GM12878 (cell line): Measurements from ENCODE around the gene SNX8. TPM values are rescaled to one million over a fixed set of nuclear protein-coding genes. Genes with fewer than 3 reads are reported as not detected.

Source experiments
- ATAC-seq: fragments of 200-7000 bp; cut with Tn5 transposase; 3 replicates; pipeline ENCODE4 v1.9.1; 2020; ENCODE audit warnings: mild to moderate bottlenecking, moderate library complexity
- BruUV-seq: library from RNA; stranded (reverse); fragments of 400-500 nt; replicated peaks from 2 replicates; lab custom pipeline; 2021; lab: Mats Ljungman, UMichigan
- CTCF ChIA-PET: fragments of 300-600 bp; sonication (Branson Sonifier 250); formaldehyde crosslinking; extraction: SDS; loops from one replicate; lab custom pipeline; 2021; ENCODE audit warnings: inconsistent platforms; lab: Yijun Ruan, JAX
- POLR2A ChIA-PET: fragments of 350-600 bp; formaldehyde crosslinking; extraction: SDS; loops from one replicate; lab custom pipeline; 2021; ENCODE audit warnings: inconsistent platforms; lab: Charles Lee
- RAD21 ChIA-PET: fragments of 300-600 bp; sonication (Branson Sonifier 250); formaldehyde crosslinking; loops from one replicate; lab custom pipeline; 2023; ENCODE audit warnings: antibody characterized with exemption; ENCODE audit not compliant: unreplicated experiment; lab: Charles Lee
- SMC1A ChIA-PET: fragments of 300-600 bp; sonication (Branson Sonifier 250); formaldehyde crosslinking; loops from one replicate; lab custom pipeline; 2023; ENCODE audit not compliant: unreplicated experiment, uncharacterized antibody; lab: Charles Lee
- DNase-seq: peaks from one replicate; pipeline ENCODE4 v3.0.0-alpha.2; 2011; ENCODE audit warnings: low read depth, low spot score
- FAIRE-seq: peaks from 3 replicates; lab custom pipeline; 2011; peaks lifted over from hg19 to GRCh38; lab: Jason Lieb, UNC
- H2AFZ ChIP-seq: 2 replicates; pipeline ENCODE4 v1.6.0; 2011; ENCODE audit warnings: low read depth, low read length, control low read depth; ENCODE audit not compliant: control insufficient read depth
- H3K27ac ChIP-seq: 2 replicates; pipeline ENCODE4 v1.5.1; 2011; ENCODE audit warnings: control low read depth; ENCODE audit not compliant: control insufficient read depth, insufficient read depth
- H3K27me3 ChIP-seq, 2 experiments: replicated peaks in 1 of 2; 2 replicates each; pipeline versions ENCODE4 v1.6.0 to v1.6.1; 2011; ENCODE audit warnings: low read length in 1 of 2; ENCODE audit not compliant: control insufficient read depth in 2 of 2, insufficient read depth in 2 of 2
- H3K36me3 ChIP-seq, 2 experiments: 2 replicates each; pipeline ENCODE4 v1.5.1; 2011; ENCODE audit warnings: low read length in 1 of 2; ENCODE audit not compliant: control insufficient read depth in 2 of 2, insufficient read depth in 2 of 2
- H3K4me1 ChIP-seq: 2 replicates; pipeline ENCODE4 v1.6.1; 2011; ENCODE audit warnings: mild to moderate bottlenecking, low read length, moderate library complexity, mixed read lengths; ENCODE audit not compliant: control insufficient read depth, insufficient read depth
- H3K4me2 ChIP-seq: 2 replicates; pipeline ENCODE4 v1.6.0; 2011; ENCODE audit warnings: control low read depth; ENCODE audit not compliant: control insufficient read depth, insufficient read depth
- H3K4me3 ChIP-seq: fragments of 200-600 bp; sonication (generic); 2 replicates; pipeline ENCODE4 v1.5.1; 2016
- H3K79me2 ChIP-seq: 2 replicates; pipeline ENCODE4 v1.6.0; 2011; ENCODE audit warnings: low read length; ENCODE audit not compliant: control insufficient read depth, insufficient read depth
- H3K9ac ChIP-seq: 2 replicates; pipeline ENCODE4 v1.8.0; 2011; ENCODE audit warnings: low read length, control low read depth, mixed read lengths; ENCODE audit not compliant: control insufficient read depth, insufficient read depth
- H3K9me3 ChIP-seq: replicated peaks from 3 replicates; pipeline ENCODE4 v1.5.1; 2011; ENCODE audit warnings: mild to moderate bottlenecking, low read length; ENCODE audit not compliant: control insufficient read depth, insufficient read depth
- H4K20me1 ChIP-seq: 2 replicates; pipeline ENCODE4 v1.6.0; 2011; ENCODE audit not compliant: control insufficient read depth, insufficient read depth
- CEBPB ChIP-seq, 2 experiments: fragments of 150-350 bp in 1 of 2; IDR thresholded peaks; 2 replicates each; pipeline ENCODE4 v1.6.1; 2012 to 2014; ENCODE audit warnings: low read depth in 2 of 2, low read length in 2 of 2, borderline replicate concordance in 1 of 2, inconsistent platforms in 1 of 2
- KDM1A ChIP-seq: fragments of 200-600 bp; sonication (generic); IDR thresholded peaks from 2 replicates; pipeline ENCODE4 v1.6.1; 2016; ENCODE audit warnings: borderline replicate concordance
- MTA3 ChIP-seq: IDR thresholded peaks from 2 replicates; pipeline ENCODE4 v1.6.1; 2012; ENCODE audit warnings: low read length, inconsistent platforms, borderline replicate concordance
- NFYA ChIP-seq: IDR thresholded peaks from 2 replicates; pipeline ENCODE4 v1.6.1; 2011; ENCODE audit warnings: low read depth, mild to moderate bottlenecking, low read length, improper control_type of control experiment, borderline replicate concordance
- NRF1 ChIP-seq: conservative IDR thresholded peaks from 2 replicates; pipeline ENCODE4 v1.6.1; 2011; ENCODE audit warnings: mild to moderate bottlenecking, low read depth, low read length, improper control_type of control experiment
- RCOR1 ChIP-seq: conservative IDR thresholded peaks from 2 replicates; pipeline ENCODE4 v1.6.1; 2012; ENCODE audit warnings: low read depth, low read length, improper control_type of control experiment
- REST ChIP-seq: IDR thresholded peaks from 2 replicates; pipeline ENCODE4 v1.6.1; 2012; ENCODE audit warnings: mild to moderate bottlenecking, low read depth, low read length
- SRF ChIP-seq, 2 experiments: IDR thresholded peaks; 2 replicates each; pipeline ENCODE4 v1.6.1; 2011; ENCODE audit warnings: low read depth in 2 of 2, low read length in 2 of 2, mild to moderate bottlenecking in 1 of 2, moderate library complexity in 1 of 2
- TCF12 ChIP-seq: IDR thresholded peaks from 2 replicates; pipeline ENCODE4 v1.6.1; 2011; ENCODE audit warnings: low read depth, mild to moderate bottlenecking, low read length
- WGBS: methylation state at CpG from one replicate; pipeline ENCODE4 v1.1.6; 2016; ENCODE audit warnings: low lambda C conversion rate; ENCODE audit not compliant: insufficient replicate concordance, insufficient coverage; ENCODE audit errors: missing lambda C conversion rate; 5-methylcytosine and 5-hydroxymethylcytosine counted together
- in situ Hi-C: fragments of 300-500 bp; cut with MboI; formaldehyde crosslinking; loops from 9 replicates; pipeline ENCODE4 v1.14.3; 2018; ENCODE audit warnings: mixed read lengths
- intact Hi-C: fragments of 100-400 bp; cut with micrococcal nuclease; formaldehyde crosslinking; loops from one replicate; pipeline ENCODE4 v1.14.2; 2022; ENCODE audit not compliant: unreplicated experiment
- polyA plus RNA-seq, 11 experiments: library from polyadenylated mRNA; depleted of rRNA in 4 of 11; unstranded in 6 of 11; stranded (reverse) in 5 of 11; fragments of >200 nt; fragmentation: Nextera tagmentation in 4 of 11; fragmentation: Illumina TruSeq in 1 of 11; extraction: Ambion mirVana in 4 of 11; extraction: Trizol in 1 of 11; gene quantifications; 1 replicate in 1 of 11; 2 replicates in 10 of 11; pipeline versions ENCODE4 v1.2.1 to v1.2.3, GENCODE V29; 2011 to 2016; ENCODE audit warnings: inconsistent platforms in 2 of 11, missing spikeins in 2 of 11, low read depth in 1 of 11
- total RNA-seq, 4 experiments: library from RNA; depleted of rRNA in 3 of 4; stranded (reverse); fragments of >200 nt in 3 of 4; fragmentation: Illumina TruSeq in 1 of 4; extraction: Trizol in 1 of 4; gene quantifications; 2 replicates each; pipeline versions ENCODE4 v1.2.1 to v1.2.3, GENCODE V29; 2013 to 2021
- TF ChIP-seq, protein P1 (sequence below): IDR thresholded peaks from 2 replicates; pipeline ENCODE4 v1.6.1; 2012; ENCODE audit warnings: improper control_type of control experiment, low read depth, low read length; ENCODE audit not compliant: insufficient replicate concordance

SNX8 gene
- total and polyA plus RNA-seq, 10 of the 15 experiments (the other 5 are each of a cell fraction or from before 2014, with no cell fraction given): 6.4 to 210 (median 97.6) TPM

DNA sequence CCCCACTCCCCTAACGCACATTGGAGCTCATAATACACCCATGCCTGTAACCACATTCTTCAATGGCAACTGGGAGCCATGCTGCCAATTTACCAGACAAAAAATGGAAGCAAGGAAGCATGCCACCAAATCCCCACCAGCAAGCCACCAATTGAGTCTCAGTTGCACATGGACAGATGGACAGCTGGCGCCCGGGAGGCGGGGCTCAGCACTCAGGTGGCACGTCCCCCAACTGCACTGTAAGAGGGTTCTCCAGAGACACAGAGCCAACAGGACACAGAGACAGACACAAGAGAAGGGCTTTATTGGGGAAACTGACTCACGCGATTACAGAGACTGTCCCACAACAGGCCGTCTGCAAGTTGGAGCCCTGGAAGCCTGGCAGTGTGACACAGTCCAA lies 84.0 kb downstream of the SNX8 start:
- no peak overlapping the region for H3K27ac ChIP-seq
- H3K27me3 ChIP-seq: no peaks in the 10 kb centered on the region
- FAIRE-seq: no peak
- no peak for TF ChIP-seq RCOR1
- no peak for TF ChIP-seq TCF12
- TF ChIP-seq REST: no peak
- no peak for TF ChIP-seq NFYA
- no peak for TF ChIP-seq NRF1
- TF ChIP-seq MTA3: no peak
- no peak for TF ChIP-seq CEBPB (IDR thresholded peaks at IDR 0.05; ENCODE audit: borderline replicate concordance in 1 of 2, low read depth in 2 of 2, low read length in 2 of 2)
- TF ChIP-seq, protein P1, sequence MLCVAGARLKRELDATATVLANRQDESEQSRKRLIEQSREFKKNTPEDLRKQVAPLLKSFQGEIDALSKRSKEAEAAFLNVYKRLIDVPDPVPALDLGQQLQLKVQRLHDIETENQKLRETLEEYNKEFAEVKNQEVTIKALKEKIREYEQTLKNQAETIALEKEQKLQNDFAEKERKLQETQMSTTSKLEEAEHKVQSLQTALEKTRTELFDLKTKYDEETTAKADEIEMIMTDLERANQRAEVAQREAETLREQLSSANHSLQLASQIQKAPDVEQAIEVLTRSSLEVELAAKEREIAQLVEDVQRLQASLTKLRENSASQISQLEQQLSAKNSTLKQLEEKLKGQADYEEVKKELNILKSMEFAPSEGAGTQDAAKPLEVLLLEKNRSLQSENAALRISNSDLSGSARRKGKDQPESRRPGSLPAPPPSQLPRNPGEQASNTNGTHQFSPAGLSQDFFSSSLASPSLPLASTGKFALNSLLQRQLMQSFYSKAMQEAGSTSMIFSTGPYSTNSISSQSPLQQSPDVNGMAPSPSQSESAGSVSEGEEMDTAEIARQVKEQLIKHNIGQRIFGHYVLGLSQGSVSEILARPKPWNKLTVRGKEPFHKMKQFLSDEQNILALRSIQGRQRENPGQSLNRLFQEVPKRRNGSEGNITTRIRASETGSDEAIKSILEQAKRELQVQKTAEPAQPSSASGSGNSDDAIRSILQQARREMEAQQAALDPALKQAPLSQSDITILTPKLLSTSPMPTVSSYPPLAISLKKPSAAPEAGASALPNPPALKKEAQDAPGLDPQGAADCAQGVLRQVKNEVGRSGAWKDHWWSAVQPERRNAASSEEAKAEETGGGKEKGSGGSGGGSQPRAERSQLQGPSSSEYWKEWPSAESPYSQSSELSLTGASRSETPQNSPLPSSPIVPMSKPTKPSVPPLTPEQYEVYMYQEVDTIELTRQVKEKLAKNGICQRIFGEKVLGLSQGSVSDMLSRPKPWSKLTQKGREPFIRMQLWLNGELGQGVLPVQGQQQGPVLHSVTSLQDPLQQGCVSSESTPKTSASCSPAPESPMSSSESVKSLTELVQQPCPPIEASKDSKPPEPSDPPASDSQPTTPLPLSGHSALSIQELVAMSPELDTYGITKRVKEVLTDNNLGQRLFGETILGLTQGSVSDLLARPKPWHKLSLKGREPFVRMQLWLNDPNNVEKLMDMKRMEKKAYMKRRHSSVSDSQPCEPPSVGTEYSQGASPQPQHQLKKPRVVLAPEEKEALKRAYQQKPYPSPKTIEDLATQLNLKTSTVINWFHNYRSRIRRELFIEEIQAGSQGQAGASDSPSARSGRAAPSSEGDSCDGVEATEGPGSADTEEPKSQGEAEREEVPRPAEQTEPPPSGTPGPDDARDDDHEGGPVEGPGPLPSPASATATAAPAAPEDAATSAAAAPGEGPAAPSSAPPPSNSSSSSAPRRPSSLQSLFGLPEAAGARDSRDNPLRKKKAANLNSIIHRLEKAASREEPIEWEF: no peak
- TF ChIP-seq KDM1A: no peak
- no peak for TF ChIP-seq SRF (IDR thresholded peaks at IDR 0.05; ENCODE audit: low read depth in 2 of 2, low read length in 2 of 2)
- no peaks in the 10 kb centered on the region for H3K9me3 ChIP-seq
- H3K4me3 ChIP-seq: peak overlapping the region; percentile 16; the same call in 1 of the 2 replicates
- H3K9ac ChIP-seq: no peak overlapping the region
- intact Hi-C loops (no loop called here), in situ Hi-C loops (no loop called here)
- H3K4me1 ChIP-seq: no peaks in the 10 kb centered on the region
- H3K4me2 ChIP-seq: no peak overlapping the region; the same call in 1 of the 2 replicates
- ChIA-PET POLR2A (no interaction called here), CTCF (interaction anchor here (0.6 to 0.8 kb wide), 2 partner anchors 31 to 124 kb away, joined by 3 to 4 read pairs; no protein-coding TSS in a partner anchor), RAD21 (no interaction called here), SMC1A (interaction anchor here (1.5 to 2.9 kb wide), 2 partner anchors 10 to 118 kb away, joined by 3 to 9 read pairs; no protein-coding TSS in a partner anchor)
- 89% methylated on average over 8 of the region's 8 CpGs for WGBS
- no peak for ATAC-seq
- H3K79me2 ChIP-seq: peaks cover 36% of the 10 kb centered on the region
- BruUV-seq: no TSS peak
- no peak for DNase-seq
- H4K20me1 ChIP-seq: no peaks in the 10 kb centered on the region
- peaks cover 10 to 18% of the 10 kb centered on the region in 2 experiments; a peak in 3 of 4 replicates for H3K36me3 ChIP-seq
- no peak overlapping the region for H2AFZ ChIP-seq
